ENCODE results near the gene ANKUB1. TPM values are rescaled to one million over a fixed set of nuclear protein-coding genes. Genes with fewer than 3 reads are reported as not detected.

Gene ANKUB1
- total and polyA plus RNA-seq, 5 experiments from 2014 or later, result not detected

GRCh38 chr3:149713730-149714654, 78.4 kb downstream of the ANKUB1 start:
- no peaks in the 10 kb centered on the region for H3K9me3 Mint-ChIP-seq
- no peaks in the 10 kb centered on the region for H3K27me3 Mint-ChIP-seq
- no peak overlapping the region for H3K4me3 Mint-ChIP-seq
- H3K27ac Mint-ChIP-seq, result no peak overlapping the region
- ATAC-seq (no peak), DNase-seq (no peak)
- H3K36me3 Mint-ChIP-seq, result no peaks in the 10 kb centered on the region
- H3K4me1 Mint-ChIP-seq, result no peaks in the 10 kb centered on the region
- POLR2A ChIA-PET, result no interaction called here

Other genes with a start within 250 kb of the ANKUB1 start
- gene WWTR1, start 134.5 kb downstream of the ANKUB1 start, total RNA-seq, result under 1 TPM; 0.57 to 0.58 TPM
- gene WWTR1, start 134.5 kb downstream of the ANKUB1 start, polyA plus RNA-seq, result under 1 TPM; 0.06 to 0.37 (median 0.10) TPM
- gene COMMD2, start 40.1 kb downstream of the ANKUB1 start, total RNA-seq, result 10 to 100 TPM; 43.7 to 47.5 TPM
- gene COMMD2, start 40.1 kb downstream of the ANKUB1 start, polyA plus RNA-seq, result 10 to 100 TPM; 64.9 to 84.2 (median 69.1) TPM
- 10 to 100 TPM; 75.8 to 84.1 TPM for gene RNF13, start 20.7 kb upstream of the ANKUB1 start, total RNA-seq
- 100 to 1,000 TPM in 2 of 3 donors, 10 to 100 TPM in 1; 81.4 to 136 (median 132) TPM for gene RNF13, start 20.7 kb upstream of the ANKUB1 start, polyA plus RNA-seq
- 10 to 100 TPM; 21.3 to 23.4 TPM for gene PFN2, start 178.3 kb upstream of the ANKUB1 start, total RNA-seq
- gene PFN2, start 178.3 kb upstream of the ANKUB1 start, polyA plus RNA-seq, result 10 to 100 TPM in 2 of 3 donors, 1 to 10 TPM in 1; 8.9 to 12.7 (median 11.9) TPM

All from naive thymus-derived CD8-positive, alpha-beta T cell (primary cell).